Measurements from ENCODE around the gene SH2D5.

The SH2D5 gene

GRCh38 chr1:20670936-20671335 is 61.6 kb downstream of the SH2D5 start:
- ChIA-PET CTCF (no interaction called here), POLR2A (no interaction called here)
- no peak for DNase-seq (ENCODE audit: extremely low spot score)
- no peak for TF ChIP-seq CTCF (IDR thresholded peaks at IDR 0.05; ENCODE audit: control extremely low read depth, extremely low read depth, low read depth, missing control alignments)

Measured in GM10248 (cell line).